ENCODE measurements around the gene WDR83.

The WDR83 gene

DNA sequence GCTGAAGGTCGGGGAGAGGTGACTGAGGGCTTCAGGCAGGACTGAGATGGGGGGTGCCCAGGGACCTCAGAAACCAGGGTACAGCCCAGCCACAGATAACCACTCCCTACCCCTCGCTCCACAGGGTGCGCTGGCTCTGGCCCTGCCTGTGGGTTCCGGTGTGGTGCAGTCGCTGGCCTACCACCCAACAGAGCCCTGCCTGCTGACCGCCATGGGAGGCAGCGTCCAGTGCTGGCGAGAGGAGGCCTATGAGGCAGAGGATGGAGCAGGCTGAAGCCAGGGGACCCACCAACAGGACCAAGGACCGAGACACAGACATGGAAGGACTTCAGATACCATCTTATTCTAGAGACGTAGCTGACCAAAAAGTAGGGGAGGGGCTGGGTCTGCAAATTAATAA, 8.8 kb downstream of the WDR83 start:
- H2AFZ ChIP-seq (ENCODE audit: insufficient read depth, low read length, poor library complexity) = no peak overlapping the region
- no peaks in the 10 kb centered on the region for H3K79me1 ChIP-seq (ENCODE audit: low read length)
- H3K36me3 ChIP-seq (ENCODE audit: control insufficient read depth in 1 of 2, insufficient read depth in 2 of 2, low read length in 2 of 2) = peaks cover 59 to 63% of the 10 kb centered on the region in 2 experiments
- no peak overlapping the region for H3K9ac ChIP-seq (ENCODE audit: low read length)
- WGBS (ENCODE audit: extremely low coverage, insufficient coverage, insufficient read length) = no CpG with 5 or more reads among the region's 10 CpGs
- peaks cover 4% of the 10 kb centered on the region in 2 experiments for H3K4me1 ChIP-seq (ENCODE audit: control insufficient read depth in 1 of 2, insufficient read depth in 2 of 2, low read length in 2 of 2)
- no peak overlapping the region for H3K18ac ChIP-seq (ENCODE audit: low read length)
- no peak overlapping the region for H2BK12ac ChIP-seq (ENCODE audit: low read length)
- H3K9me3 ChIP-seq (ENCODE audit: insufficient read depth, low read depth, low read length) = peaks cover 5% of the 10 kb centered on the region
- no peak overlapping the region for H4K91ac ChIP-seq (ENCODE audit: low read depth, low read length)
- no peak overlapping the region for H4K12ac ChIP-seq (ENCODE audit: low read depth, low read length)
- H3K23ac ChIP-seq (ENCODE audit: low read length) = no peak overlapping the region
- DNase-seq = no peak
- H3K79me2 ChIP-seq (ENCODE audit: control insufficient read depth, insufficient read depth, low read length, poor library complexity) = no peaks in the 10 kb centered on the region
- no peak overlapping the region for H3K4me3 ChIP-seq (ENCODE audit: low read depth, low read length)
- H2BK120ac ChIP-seq (ENCODE audit: insufficient read depth, low read length, poor library complexity) = no peak overlapping the region
- no peak overlapping the region for H3K4ac ChIP-seq (ENCODE audit: low read depth, low read length)
- H3K14ac ChIP-seq (ENCODE audit: low read length) = no peak overlapping the region
- H3K4me2 ChIP-seq (ENCODE audit: low read length) = no peak overlapping the region
- H3K27ac ChIP-seq (ENCODE audit: low read depth, low read length) = no peak overlapping the region
- H2BK5ac ChIP-seq (ENCODE audit: low read depth, low read length, poor library complexity) = no peak overlapping the region
- no peak overlapping the region for H2AK5ac ChIP-seq (ENCODE audit: low read length)
- H4K8ac ChIP-seq (ENCODE audit: low read depth, low read length) = no peak overlapping the region
- H3K27me3 ChIP-seq (ENCODE audit: insufficient read depth, low read length) = no peaks in the 10 kb centered on the region

DNA sequence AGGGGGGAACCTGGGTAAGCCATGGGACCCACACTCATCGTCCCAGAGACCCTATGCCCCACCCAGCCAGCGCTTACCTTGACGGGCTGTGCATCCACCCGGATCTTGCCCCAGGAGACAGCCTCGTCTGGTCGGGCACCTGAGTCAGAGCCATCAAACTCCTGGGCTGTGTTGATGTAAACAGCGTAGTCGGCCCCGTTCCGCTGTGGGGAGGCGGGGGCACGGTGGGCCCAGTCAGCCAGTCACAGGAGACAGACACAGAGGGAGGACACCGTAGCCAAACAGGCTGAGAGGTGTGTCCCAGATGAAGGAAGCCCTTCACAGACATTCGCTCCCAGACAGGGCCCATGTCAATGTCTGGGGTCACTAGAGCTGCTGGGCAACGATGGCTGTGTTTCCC, 9.3 kb downstream of the WDR83 start:
- Histone ChIP-seq H3K27me3 (ENCODE audit: insufficient read depth, low read length) (no peaks in the 10 kb centered on the region), H2BK120ac (ENCODE audit: insufficient read depth, low read length, poor library complexity) (no peak overlapping the region), H3K23ac (ENCODE audit: low read length) (no peak overlapping the region), H3K36me3 (ENCODE audit: control insufficient read depth in 1 of 2, insufficient read depth in 2 of 2, low read length in 2 of 2) (peaks cover 59 to 60% of the 10 kb centered on the region in 2 experiments), H2BK5ac (ENCODE audit: low read depth, low read length, poor library complexity) (no peak overlapping the region), H4K12ac (ENCODE audit: low read depth, low read length) (no peak overlapping the region), H2AFZ (ENCODE audit: insufficient read depth, low read length, poor library complexity) (no peak overlapping the region), H2AK5ac (ENCODE audit: low read length) (no peak overlapping the region), H3K14ac (ENCODE audit: low read length) (no peak overlapping the region), H3K9ac (ENCODE audit: low read length) (no peak overlapping the region), H3K27ac (ENCODE audit: low read depth, low read length) (no peak overlapping the region), H3K79me1 (ENCODE audit: low read length) (no peaks in the 10 kb centered on the region), H2BK12ac (ENCODE audit: low read length) (no peak overlapping the region), H3K18ac (ENCODE audit: low read length) (no peak overlapping the region), H3K79me2 (ENCODE audit: control insufficient read depth, insufficient read depth, low read length, poor library complexity) (no peaks in the 10 kb centered on the region), H3K4me3 (ENCODE audit: low read depth, low read length) (no peak overlapping the region), H4K91ac (ENCODE audit: low read depth, low read length) (no peak overlapping the region), H3K4ac (ENCODE audit: low read depth, low read length) (no peak overlapping the region), H4K8ac (ENCODE audit: low read depth, low read length) (no peak overlapping the region), H3K9me3 (ENCODE audit: insufficient read depth, low read depth, low read length) (peaks cover 5% of the 10 kb centered on the region), H3K4me2 (ENCODE audit: low read length) (no peak overlapping the region), H3K4me1 (ENCODE audit: control insufficient read depth in 1 of 2, insufficient read depth in 2 of 2, low read length in 2 of 2) (no peaks in the 10 kb centered on the region)
- DNase-seq = no peak
- whole genome bisulfite sequencing (ENCODE audit: extremely low coverage, insufficient coverage, insufficient read length) = no CpG with 5 or more reads among the region's 15 CpGs

- Histone ChIP-seq H4K8ac (ENCODE audit: low read depth, low read length) (no peak overlapping the region), H3K79me2 (ENCODE audit: control insufficient read depth, insufficient read depth, low read length, poor library complexity) (peaks cover under 1% of the 10 kb centered on the region), H2BK120ac (ENCODE audit: insufficient read depth, low read length, poor library complexity) (no peak overlapping the region), H3K36me3 (ENCODE audit: control insufficient read depth in 1 of 2, insufficient read depth in 2 of 2, low read length in 2 of 2) (peaks cover 59 to 60% of the 10 kb centered on the region in 2 experiments), H2AFZ (ENCODE audit: insufficient read depth, low read length, poor library complexity) (no peak overlapping the region), H3K18ac (ENCODE audit: low read length) (no peak overlapping the region), H3K4me1 (ENCODE audit: control insufficient read depth in 1 of 2, insufficient read depth in 2 of 2, low read length in 2 of 2) (no peaks in the 10 kb centered on the region), H2BK12ac (ENCODE audit: low read length) (no peak overlapping the region), H3K4ac (ENCODE audit: low read depth, low read length) (no peak overlapping the region), H3K9me3 (ENCODE audit: insufficient read depth, low read depth, low read length) (peaks cover 5% of the 10 kb centered on the region), H2BK5ac (ENCODE audit: low read depth, low read length, poor library complexity) (no peak overlapping the region), H3K9ac (ENCODE audit: low read length) (no peak overlapping the region), H3K27ac (ENCODE audit: low read depth, low read length) (no peak overlapping the region), H3K79me1 (ENCODE audit: low read length) (peaks cover 1% of the 10 kb centered on the region), H4K91ac (ENCODE audit: low read depth, low read length) (no peak overlapping the region), H4K12ac (ENCODE audit: low read depth, low read length) (no peak overlapping the region), H3K4me2 (ENCODE audit: low read length) (no peak overlapping the region), H3K4me3 (ENCODE audit: low read depth, low read length) (no peak overlapping the region), H3K23ac (ENCODE audit: low read length) (no peak overlapping the region), H2AK5ac (ENCODE audit: low read length) (no peak overlapping the region), H3K14ac (ENCODE audit: low read length) (no peak overlapping the region), H3K27me3 (ENCODE audit: insufficient read depth, low read length) (no peaks in the 10 kb centered on the region)
- peak; percentile 83 to 89 for DNase-seq
- WGBS (ENCODE audit: extremely low coverage, insufficient coverage, insufficient read length) = no CpG with 5 or more reads among the region's 4 CpGs
These were observed 9.8 kb downstream of the WDR83 start for GRCh38 chr19:12676384-12676792.

GRCh38 chr19:12676928-12677327, 10.3 kb downstream of the WDR83 start:
- Histone ChIP-seq H3K4me1 (ENCODE audit: control insufficient read depth in 1 of 2, insufficient read depth in 2 of 2, low read length in 2 of 2) (no peaks in the 10 kb centered on the region), H3K23ac (ENCODE audit: low read length) (no peak overlapping the region), H3K27me3 (ENCODE audit: insufficient read depth, low read length) (no peaks in the 10 kb centered on the region), H3K4me3 (ENCODE audit: low read depth, low read length) (no peak overlapping the region), H3K9me3 (ENCODE audit: insufficient read depth, low read depth, low read length) (peaks cover 5% of the 10 kb centered on the region), H4K12ac (ENCODE audit: low read depth, low read length) (no peak overlapping the region), H3K4ac (ENCODE audit: low read depth, low read length) (no peak overlapping the region), H3K18ac (ENCODE audit: low read length) (no peak overlapping the region), H2BK5ac (ENCODE audit: low read depth, low read length, poor library complexity) (no peak overlapping the region), H3K14ac (ENCODE audit: low read length) (no peak overlapping the region), H2AFZ (ENCODE audit: insufficient read depth, low read length, poor library complexity) (no peak overlapping the region), H2BK120ac (ENCODE audit: insufficient read depth, low read length, poor library complexity) (no peak overlapping the region), H4K91ac (ENCODE audit: low read depth, low read length) (no peak overlapping the region), H2AK5ac (ENCODE audit: low read length) (no peak overlapping the region), H3K79me2 (ENCODE audit: control insufficient read depth, insufficient read depth, low read length, poor library complexity) (peaks cover 3% of the 10 kb centered on the region), H4K8ac (ENCODE audit: low read depth, low read length) (no peak overlapping the region), H3K9ac (ENCODE audit: low read length) (no peak overlapping the region), H2BK12ac (ENCODE audit: low read length) (no peak overlapping the region), H3K79me1 (ENCODE audit: low read length) (peaks cover 4% of the 10 kb centered on the region), H3K36me3 (ENCODE audit: control insufficient read depth in 1 of 2, insufficient read depth in 2 of 2, low read length in 2 of 2) (peaks cover 59 to 60% of the 10 kb centered on the region in 2 experiments), H3K4me2 (ENCODE audit: low read length) (no peak overlapping the region), H3K27ac (ENCODE audit: low read depth, low read length) (no peak overlapping the region)
- DNase-seq = no peak
- WGBS (ENCODE audit: extremely low coverage, insufficient coverage, insufficient read length) = no CpG with 5 or more reads among the region's 12 CpGs

All from trophoblast cell (in vitro differentiated cells and primary cell).